ENCODE results near the gene C6orf136.
"Not testable (repeated sequence)": the region's sequence is repeated elsewhere in the genome, so short reads cannot be mapped to it uniquely, and the experiment has no call there.

C6orf136 gene, protein sequence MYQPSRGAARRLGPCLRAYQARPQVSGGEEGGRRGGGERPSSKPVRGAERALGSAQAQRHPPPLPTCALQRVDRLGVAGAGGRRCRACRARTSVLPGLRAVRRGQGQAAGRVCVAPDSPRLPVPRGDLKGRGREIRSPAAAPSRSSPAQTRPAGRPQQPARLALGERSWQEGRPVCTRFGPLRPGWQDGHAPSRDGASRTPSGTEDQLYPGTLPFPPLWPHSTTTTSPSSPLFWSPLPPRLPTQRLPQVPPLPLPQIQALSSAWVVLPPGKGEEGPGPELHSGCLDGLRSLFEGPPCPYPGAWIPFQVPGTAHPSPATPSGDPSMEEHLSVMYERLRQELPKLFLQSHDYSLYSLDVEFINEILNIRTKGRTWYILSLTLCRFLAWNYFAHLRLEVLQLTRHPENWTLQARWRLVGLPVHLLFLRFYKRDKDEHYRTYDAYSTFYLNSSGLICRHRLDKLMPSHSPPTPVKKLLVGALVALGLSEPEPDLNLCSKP

GRCh38 chr6:30646450-30647241, at the start of gene C6orf136:
C6orf136 (plus strand) TSS chr6:30647133; CDS start chr6:30647232, 99 bp downstream.
- FAIRE-seq: no peak

DNA sequence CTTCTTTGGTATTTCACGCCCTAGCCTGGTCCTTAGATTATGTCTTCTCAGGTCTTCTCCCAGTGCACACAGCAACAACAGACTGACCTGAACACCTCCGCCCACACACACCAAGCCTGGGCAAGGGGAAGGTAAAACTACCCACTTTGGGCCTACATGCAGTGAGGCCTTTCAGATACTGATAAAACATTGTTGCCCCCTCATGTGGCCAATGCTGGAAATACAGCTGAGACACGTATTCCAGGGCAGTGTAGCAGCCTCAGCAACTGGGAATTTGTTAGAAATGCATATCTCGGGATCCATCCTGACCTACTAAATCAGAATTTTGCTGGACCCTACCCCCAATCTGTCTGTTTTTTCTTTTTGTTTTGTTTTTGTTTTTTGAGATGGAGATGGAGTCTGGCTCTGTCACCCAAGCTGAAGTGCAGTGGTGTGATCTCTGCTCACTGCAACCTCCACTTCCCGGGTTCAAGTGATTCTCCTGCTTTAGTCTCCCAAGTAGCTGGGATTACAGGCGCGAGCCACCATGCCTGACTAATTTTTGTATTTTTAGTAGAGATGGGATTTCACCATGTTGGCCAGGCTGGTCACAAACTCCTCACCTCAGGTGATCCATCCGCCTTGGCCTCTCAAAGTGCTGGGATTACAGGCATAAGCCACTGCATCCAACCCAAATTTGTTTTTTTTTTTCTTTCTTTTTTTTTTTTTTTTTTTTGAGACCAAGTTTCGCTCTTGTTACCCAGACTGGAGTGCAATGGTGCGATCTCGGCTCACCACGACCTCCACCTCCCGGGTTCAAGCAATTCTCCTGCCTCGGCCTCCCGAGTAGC, 49.4 kb upstream of the C6orf136 start:
- not testable (repeated sequence) for FAIRE-seq

GRCh38 chr6:30598912-30599624, 47.9 kb upstream of the C6orf136 start:
- FAIRE-seq: no peak

DNA sequence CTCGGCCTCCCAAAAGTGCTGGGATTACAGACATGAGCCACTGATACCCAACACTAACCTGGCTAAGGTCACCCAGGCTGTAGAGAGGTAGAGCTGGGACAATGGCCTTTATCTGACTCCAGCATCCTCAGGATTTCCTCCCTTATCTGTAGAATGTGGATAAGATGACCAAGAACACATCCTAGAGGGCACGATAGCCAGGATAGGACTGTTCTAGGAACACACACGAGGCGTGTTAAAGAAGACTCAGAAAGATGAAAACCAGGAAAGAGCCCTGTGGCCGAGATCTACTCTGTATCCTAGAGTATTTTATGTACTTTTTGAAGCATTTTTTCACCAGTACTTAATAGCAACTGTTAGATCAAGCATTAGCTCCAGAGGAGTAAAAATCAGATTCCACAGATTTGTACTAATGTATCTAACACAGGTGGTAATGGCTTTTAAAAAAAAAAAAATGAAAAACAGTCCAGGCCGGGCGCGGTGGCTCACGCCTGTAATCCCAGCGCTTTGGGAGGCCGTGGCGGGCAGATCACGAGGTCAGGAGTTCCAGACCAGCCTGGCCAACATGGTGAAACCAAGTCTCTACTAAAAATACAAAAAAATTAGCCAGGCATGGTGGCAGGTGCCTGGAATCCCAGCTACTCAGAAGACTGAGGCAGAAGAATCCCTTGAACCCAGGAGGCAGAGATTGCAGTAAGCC, 47.2 kb upstream of the C6orf136 start:
- FAIRE-seq: no peak

DNA sequence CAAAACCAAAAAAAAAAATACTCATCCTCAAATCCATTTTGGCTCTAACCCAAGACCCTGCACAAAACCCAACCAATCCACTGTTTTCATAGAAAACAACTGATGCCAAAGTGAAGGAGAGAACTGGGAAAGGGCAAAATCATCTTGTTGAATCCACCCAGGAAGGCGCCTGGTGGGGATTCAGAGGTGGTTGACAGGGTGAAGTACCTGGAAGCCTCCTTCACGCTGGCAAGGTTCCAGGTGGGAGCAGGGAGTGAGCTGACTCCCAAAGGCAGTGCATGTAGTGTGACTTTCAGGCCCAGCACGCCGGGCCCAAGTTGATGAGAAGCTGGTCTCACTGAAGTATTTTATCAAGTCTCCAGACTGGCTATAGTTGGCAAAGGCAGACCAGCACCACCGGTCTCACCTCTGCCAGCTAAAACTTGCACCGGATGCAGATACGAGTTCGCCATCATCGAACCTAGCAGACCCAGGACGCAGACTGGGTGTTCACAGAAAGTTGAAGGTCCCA, 46.4 kb upstream of the C6orf136 start:
- FAIRE-seq: no peak

DNA sequence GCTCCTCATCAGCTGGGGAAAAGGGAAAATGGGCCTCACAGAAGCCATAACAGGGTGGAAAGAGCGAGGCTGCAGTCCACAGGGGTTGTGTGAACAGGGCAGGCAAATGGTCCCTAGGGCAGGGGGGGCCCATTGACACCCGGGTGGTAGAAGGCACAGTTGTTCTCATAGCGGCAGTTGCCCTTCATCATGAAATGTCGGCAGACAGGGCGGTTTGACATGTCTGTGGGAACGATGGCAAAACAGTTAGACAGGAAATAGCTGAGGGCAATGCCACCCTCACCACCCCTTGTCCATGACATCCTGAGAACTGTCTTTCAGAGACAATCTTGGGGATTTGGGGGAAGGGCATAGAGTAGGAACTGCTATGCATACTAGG, 45.5 kb upstream of the C6orf136 start:
- no peak for FAIRE-seq

DNA sequence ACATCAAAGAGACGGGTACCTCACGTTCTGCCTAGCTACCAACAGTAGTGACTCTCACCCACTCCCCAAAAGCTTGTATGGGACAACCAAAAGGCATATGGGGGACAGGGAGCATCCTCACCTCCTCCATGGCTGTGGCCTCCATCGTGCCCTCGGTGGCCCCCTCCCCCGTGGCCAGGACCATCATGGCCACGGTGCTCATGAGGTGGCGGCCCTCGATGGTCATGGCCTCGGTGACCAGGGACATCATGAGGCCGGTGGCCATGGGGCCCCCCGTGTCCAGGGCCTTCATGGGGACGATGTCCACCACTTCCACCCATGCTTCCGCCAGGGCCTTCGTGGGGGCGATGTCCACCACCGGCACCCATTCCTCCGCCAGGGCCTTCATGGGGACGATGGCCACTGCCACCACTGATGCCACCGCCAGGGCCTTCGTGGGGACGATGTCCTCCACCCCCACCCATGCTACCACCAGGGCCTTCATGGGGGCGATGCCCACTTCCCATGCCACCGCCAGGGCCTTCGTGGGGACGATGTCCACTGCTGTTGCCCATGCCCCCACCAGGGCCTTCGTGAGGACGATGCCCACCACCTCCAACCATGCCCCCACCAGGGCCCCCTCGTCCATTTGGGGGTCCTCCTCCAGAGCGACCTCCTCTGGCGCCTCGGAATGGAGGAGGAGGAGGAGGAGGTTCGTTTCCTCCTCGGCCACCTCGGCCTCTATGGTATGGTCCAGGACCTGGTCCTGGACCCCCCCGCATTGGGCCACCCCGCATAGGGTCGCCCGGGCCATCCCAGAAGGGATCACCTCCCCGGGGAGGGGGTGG, 44.9 kb upstream of the C6orf136 start:
- FAIRE-seq: no peak

DNA sequence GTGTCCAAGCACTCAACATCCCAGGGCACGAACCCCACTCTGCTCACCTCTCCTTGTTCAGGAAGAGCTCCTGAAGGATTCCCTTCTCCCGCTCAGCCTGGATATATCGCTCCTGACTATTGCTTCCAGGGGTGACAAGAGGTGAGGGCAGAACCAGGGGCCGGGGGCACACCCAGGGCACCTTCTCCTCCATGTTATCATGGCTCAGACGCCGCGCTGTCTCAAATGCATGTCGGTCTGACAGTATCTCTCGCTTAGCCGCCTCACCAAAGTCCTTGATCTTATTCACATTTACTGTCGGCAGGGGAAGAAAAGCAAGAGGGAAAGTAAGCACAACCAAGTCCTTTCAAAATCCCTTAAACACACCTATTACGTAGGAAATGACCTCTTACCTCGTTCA, 43.0 kb upstream of the C6orf136 start:
- FAIRE-seq: no peak

DNA sequence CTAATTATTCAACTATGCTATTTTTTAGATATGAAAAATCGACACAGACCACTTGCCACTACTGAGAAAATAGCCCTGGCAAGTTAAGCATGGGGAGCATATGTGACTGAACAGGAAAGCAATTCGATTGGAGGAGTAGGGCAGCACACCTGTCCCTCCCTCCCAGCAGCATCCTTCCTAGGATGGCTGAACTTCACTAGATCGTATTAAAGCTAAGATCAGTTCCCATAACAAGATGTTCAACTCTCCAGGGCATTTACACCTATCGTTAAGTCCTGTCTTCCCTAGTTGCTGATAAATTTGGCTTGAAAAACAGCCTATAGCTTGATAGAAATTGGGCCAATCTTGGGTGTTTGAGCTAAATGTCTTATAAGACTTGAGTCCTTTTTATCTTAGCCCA, 36.9 kb upstream of the C6orf136 start:
- FAIRE-seq: no peak

DNA sequence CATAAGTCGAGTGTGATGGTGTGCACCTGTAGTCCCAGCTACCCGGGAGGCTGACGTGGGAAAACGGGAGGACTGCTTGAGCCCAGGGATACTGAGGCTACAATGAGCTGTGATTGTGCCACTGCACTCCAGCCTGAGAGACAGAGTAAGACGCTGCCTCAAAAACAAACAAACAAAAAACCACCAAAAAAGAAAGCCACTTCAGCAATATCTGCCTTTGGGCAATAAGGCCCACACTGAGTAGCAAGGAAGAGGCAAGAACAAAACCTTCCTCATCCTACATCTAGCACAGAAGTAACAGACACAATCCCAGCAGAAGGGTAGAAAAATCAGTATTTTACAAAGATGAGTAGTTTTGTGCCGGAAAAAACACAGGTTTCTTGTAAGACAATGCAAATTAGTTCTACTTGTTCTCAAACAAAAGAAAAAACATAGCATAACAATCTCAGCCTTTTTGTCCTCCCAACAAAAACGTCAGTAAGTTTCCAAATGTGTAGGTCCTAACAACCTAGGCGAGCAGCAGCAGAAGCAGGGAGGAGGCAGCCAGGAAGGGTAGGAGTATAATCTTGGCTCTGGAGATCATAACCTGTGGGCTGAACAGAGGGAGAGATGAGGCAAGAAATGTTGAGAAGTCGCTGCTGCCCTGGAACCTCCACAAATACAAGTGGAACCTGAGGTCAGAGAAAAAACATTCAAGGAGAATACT, 35.6 kb upstream of the C6orf136 start:
- no peak for FAIRE-seq

GRCh38 chr6:30611856-30612194, 35.1 kb upstream of the C6orf136 start:
- no peak for FAIRE-seq

GRCh38 chr6:30612213-30612612, 34.7 kb upstream of the C6orf136 start:
- no peak for FAIRE-seq

- FAIRE-seq: no peak
Observed at GRCh38 chr6:30612687-30613248, 34.2 kb upstream of the C6orf136 start.

GRCh38 chr6:30613251-30614043, 33.5 kb upstream of the C6orf136 start:
- no peak for FAIRE-seq

DNA sequence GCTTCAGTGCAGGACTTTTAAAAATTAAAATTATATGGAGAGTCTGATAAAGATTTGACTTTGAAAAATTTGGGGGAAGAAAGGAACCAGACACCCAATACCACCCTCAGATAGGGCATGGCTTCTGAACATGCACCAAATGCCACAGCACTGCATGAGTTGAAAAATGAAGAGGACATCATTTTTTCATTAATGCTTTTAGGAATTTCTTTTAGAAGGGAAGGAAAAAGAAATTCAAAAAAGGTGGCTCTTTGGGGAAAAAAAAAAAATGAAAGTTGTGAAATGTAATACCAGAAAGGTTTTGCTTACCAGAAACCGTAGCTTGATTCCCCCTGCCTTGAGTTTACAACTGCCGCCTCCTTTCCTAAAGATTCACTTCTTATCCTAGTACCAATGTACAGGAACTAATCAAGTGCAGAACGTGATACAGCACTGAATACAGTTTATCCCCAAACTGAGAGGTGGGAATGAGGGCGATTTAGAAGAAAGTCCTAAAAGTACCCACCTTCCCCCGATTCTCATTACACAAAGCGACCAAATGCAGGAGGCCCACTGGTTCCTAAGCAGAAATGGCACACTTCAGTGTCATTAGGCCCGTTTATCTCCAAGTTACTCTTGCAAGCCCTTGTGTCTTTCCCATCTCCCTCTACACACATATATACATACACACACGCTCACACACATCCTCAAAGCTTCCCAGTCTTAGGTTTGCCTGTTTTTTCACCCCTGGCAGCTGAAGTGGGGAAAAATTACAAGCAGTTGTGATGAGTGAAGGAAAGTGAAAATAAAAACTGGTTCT, 32.7 kb upstream of the C6orf136 start:
- FAIRE-seq: no peak

DNA sequence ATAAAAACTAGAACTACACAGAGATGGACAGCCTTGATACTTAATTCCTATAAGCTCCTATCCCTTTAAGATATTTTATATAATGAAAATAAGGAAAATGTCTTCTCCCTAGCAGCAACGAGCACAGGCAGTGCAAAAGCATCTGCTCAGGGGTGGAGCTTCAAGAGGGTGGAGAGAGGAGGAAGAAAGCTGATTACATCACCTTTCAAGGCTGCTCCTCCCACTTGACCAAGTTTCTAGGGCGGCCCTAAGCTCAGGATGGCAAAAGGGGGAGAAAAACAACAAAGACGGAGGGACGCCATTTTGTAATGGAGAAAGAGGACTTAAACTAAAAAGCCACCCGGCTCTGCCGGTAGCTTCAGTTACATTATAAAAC, 32.1 kb upstream of the C6orf136 start:
- FAIRE-seq: peak; percentile 14

DNA sequence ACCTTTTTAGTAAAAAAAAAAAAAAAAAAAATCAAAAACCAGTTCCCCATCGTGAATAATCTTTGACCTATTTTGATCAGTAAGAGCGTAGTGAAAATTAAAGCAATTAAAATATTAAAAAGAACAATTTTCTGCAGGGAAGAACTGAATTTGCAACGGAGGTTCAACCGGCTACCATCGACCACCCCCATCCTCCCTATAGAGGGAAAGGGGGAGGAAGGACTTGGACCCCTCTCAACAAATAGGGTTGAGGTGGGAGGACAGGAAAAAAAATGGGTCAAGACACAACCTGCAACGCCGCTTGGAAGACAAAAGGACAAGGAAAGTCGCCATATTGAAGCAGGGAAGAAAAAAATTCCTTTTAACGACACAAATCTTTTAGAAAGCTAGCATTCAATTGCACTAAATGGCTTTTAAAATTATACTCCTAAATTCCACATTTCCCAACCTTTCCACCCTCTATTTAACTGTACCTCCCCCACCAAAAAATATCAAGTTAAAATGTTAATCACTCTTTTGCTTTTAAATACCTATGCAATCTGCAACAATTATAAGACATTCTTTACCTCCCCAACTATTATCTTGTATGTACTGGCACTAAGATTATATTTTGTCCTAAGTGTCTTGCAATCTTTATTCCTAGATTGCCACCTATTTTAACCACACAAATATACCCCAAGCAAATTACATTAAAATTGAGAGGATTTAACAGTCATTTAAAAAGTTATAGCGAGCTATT, 31.5 kb upstream of the C6orf136 start:
- FAIRE-seq: no peak
